HG02885 (cell line): ENCODE measurements around the gene SYCN.
"Not testable (repeated sequence)": the region's sequence is repeated elsewhere in the genome, so short reads cannot be mapped to it uniquely, and the experiment has no call there.

Experiments
- ATAC-seq: cut with Tn5 transposase; IDR thresholded peaks from one replicate; pipeline ENCODE4 v1.9.1; 2021; ENCODE audit warnings: mild to moderate bottlenecking; ENCODE audit not compliant: unreplicated experiment, poor library complexity

Gene SYCN

DNA sequence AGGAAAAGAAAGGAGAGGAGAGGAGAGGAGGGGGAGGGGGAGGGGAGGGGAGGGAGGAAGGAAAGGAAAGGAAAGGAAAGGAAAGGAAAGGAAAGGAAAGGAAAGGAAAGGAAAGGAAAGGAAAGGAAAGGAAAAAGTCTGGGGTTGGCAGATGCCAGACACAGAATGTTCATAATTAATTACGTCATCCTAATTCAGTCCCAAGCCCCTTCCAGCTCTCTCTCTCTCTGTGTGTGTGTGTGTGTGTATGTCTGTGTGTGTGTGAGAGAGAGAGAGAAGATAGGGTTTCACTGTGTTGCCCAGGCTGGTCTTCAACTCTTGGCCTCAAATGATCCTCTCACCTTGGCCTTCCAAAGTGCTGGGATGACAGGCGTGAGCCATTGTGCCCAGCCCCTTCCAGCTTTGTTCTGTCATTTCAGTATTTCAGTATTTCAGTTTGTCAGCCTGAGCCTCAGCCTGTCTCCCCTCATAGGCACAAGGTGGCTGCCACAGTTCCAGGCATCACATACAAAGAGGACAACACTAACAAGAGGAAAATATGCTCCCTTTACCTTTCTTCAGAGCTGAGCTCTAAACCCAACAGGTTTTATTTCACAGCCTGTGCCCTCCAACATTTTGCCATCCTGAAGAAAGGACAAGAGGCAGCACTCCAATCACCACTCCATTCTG lies 26.2 kb upstream of the SYCN start:
- no peak for ATAC-seq

DNA sequence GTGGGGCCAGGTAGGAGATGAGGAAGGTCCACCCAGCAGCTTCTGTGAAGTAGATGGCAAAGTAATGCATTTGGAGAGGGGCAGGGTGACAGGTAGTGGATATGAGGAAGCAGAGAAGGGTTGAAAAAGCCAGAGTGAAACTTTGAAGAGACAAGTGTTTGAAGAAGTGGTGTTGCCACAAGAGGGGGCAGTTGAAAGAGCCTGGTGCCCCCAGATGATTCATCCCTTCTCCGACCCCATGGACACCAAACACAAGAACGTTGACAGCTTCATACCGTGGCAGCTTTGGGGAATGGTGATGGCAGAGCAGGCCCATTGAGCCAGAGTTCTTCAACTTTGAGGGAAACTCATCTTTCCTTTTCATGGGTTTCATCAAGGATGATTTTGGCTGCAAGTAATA lies 20.8 kb upstream of the SYCN start:
- ATAC-seq = no peak

GRCh38 chr19:39223703-39224279 lies 19.7 kb upstream of the SYCN start:
- ATAC-seq = no peak

- ATAC-seq = not testable (repeated sequence)
Measured at GRCh38 chr19:39219108-39219507, 15.0 kb upstream of the SYCN start.

GRCh38 chr19:39218230-39219007 lies 14.4 kb upstream of the SYCN start:
- ATAC-seq = no peak

DNA sequence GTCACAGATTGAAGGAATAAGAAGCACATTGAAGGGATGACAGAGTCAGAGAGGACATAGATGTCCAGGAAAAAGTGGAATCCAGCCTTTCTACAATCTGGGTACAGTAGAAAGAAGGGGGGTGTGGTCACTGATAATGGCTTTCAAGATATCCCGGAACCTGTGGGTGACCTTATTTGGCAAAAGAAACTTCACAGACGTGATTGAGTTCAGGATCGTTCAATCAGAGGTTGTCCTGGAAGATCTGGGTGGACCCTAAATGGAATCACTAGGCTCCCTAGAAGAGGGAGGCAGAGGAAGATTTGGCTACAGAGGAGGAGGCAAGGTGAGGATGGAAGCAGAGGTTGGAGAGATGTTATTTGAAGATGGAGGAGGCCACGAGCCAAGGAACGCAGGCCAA lies 13.0 kb upstream of the SYCN start:
- ATAC-seq = no peak

DNA sequence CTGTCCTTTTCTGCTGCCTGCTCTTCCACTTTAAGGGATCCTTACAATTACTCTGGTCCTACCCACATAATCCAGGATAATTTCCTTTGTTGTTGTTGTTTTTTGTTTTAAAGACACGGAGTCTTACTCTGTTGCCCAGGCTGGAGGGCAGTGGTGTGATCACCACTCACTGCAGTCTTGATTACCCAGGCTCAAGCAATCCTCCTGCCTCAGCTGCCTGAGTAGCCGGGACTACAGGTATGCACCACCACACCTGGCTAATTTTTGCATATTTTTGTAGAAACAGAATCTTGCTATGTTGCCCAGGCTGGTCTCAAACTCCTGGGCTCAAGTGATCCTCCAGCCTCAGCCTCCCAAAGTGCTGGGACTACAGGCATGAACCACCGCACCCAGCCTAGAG lies 11.3 kb upstream of the SYCN start:
- ATAC-seq = not testable (repeated sequence)

- no peak for ATAC-seq
Measured at GRCh38 chr19:39212375-39212742, 8.3 kb upstream of the SYCN start.

DNA sequence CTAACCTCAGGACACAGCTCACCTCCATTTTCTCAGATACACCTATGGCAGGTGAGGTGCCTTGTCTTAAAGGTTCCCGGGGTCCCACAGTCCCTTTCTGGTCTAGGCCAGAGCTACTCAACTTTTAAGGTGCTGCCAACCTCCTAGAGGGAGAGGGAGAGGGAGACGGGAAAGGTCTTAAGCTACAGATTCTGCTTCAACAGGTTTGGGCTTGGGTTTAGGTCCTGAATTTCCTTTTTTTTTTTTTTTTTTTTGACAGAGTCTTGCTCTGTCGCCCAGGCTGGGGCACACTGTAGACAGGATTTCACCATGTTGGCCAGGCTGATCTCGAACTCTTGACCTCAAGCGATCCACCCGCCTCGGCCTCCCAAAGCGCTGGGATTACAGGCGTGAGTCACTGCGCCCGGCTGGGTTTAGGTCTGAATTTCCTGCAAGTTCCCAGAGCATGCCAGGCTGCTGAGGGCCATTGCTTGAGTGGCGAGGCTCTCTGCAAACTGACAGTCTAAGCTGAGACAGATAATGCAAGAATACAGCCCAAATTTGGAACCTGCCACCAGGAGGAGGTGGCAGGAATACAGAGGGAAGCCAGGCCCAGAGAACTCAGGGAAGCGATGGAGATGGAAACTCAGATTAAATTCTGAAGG lies 7.8 kb upstream of the SYCN start:
- no peak for ATAC-seq

DNA sequence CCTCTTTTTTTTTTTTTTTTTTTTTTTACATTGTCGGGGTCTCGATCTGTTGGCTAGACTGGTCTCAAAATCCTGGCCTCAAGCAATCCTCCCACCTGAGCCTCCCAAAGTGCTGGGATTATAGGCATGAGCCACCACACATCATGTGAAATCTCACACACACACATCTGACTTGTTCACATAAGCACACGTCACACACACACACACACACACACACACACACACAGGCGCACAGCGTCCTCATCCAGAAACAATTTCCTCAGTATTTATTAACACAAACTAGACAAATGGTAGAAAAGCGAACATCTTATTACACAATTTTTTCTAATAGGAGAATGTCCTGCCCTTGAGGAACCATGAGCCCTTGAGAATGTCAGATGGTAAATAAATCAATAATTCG lies 5.1 kb upstream of the SYCN start:
- no peak for ATAC-seq

- ATAC-seq = no peak
Measured at GRCh38 chr19:39208175-39208795, 4.2 kb upstream of the SYCN start.

DNA sequence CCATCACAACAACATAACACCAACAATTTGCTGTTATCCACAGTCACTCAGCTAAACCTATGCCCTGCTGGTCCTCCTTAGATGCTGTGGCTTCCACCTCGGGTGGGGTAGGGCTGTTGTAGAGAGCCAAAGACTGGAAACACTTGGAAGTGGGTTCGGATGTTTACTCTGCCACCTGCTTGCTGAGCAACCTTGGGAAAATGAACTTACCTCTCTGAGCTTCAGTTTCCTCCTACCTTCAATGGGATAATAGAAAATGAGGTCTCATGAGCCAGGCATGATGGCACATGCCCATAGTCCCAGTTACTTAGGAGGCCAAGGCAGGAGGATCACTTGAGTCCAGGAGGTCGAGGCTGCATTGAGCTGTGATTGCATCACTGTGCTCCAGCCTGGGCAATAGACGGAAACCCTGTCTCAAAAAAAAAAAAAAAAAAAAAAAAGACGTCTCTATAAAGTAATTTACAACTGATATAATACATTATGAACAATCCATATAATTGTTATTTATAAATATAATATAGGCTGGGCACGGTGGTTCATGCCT lies 3.3 kb upstream of the SYCN start:
- no peak for ATAC-seq

DNA sequence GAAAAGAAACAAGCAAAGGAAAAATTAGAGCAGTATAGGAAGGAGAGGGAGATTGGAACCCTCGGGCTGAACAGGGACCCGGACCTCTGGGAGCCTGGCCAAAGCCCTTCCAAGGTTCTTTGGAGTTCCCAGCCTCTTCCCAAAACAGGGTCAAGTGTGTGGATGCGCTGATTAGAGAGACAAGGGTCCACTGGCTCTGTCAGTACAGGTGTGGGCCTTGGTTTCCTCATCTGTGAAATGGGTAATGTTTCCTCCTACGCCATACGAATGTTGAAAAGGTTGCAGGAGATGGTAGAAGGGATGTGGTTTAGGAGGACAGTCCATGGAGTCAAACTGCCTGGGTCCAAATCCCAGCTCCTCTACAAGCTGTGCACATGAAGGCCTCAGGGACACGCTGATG lies 2.1 kb upstream of the SYCN start:
- no peak for ATAC-seq

DNA sequence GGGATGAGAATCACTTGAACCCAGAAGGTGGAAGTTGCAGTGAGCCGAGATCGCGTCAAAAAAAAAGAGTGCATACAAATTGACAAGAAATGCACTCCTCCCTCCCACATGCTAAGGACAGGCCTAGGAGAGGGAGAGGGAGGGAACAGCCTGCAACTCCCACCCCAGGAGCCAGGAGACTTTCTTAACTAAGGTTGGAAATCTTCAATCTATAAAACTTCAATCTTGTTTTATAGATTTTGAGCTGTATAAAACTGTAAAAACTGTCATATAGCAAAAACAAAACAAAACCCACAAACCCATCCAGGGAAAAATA lies 1.3 kb upstream of the SYCN start:
- no peak for ATAC-seq

DNA sequence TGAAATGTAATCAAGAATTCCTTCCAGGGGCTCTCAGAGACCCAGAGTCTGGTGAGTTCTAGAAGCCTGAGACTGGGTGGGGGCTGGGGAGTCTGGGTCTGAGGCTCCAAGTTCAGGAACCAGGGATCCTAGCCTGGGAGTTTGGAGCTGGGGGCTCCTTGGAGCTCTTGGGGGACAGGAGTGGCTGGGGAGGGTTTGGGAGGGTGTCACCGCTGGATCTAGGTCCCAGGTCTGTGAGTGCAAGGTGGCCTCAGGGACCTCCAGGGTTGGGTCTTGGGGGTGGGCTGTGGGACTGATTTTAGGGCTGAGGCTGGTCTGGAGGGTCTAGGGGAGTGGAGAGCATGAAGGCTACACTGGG lies 1.1 kb downstream of the SYCN start:
- ATAC-seq = no peak

- ATAC-seq = no peak
Measured at GRCh38 chr19:39200803-39201115, 3.3 kb downstream of the SYCN start.

- no peak for ATAC-seq
Measured at GRCh38 chr19:39200066-39200802, 3.8 kb downstream of the SYCN start.

DNA sequence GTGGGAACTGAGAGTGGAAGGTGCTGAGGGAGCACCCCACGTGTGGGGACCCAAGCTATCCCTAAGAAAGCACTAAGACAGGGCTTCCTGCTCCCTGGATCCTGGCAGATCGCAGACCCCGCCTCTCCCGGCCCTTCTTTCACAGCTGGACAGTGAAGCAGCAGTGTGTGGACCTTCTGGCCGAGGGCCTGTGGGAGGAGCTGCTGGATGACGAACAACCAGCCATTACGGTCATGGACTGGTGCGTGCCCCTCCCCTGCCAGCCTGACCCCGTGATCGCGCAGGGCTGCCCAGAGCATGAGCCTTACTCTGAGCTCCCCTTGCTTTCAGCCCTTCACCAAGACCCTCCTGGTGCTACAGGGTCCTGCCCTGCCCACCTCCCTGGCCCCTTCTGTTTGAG lies 5.0 kb downstream of the SYCN start:
- ATAC-seq = no peak

GRCh38 chr19:39197808-39198207 lies 6.3 kb downstream of the SYCN start:
- ATAC-seq = no peak

DNA sequence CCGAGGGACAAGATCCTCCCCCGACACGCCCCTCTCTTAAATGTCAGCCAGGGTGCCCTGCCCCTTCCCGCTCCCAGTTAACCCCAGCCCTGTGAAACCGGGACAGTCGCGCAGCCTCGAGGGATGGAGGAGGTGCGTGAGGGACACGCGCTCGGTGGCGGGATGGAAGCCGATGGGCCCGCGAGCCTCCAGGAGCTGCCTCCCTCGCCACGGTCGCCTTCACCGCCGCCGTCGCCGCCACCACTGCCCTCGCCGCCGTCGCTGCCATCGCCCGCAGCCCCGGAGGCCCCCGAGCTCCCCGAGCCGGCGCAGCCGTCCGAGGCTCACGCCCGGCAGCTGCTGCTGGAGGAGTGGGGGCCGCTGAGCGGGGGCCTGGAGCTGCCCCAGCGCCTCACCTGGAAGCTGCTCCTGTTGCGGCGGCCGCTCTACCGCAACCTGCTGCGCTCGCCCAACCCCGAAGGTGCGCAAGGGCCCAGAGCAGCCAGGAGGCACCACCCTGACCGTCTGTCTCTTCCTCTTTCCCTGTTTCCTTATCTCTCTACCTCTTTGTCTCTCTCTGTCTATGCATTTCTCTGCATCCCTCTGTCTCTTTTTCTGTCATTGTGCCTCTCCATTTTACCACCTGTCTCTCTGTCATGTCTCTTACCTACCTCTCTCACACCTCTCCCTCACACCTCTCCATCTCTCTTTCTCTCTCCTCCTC lies 7.1 kb downstream of the SYCN start, which contains the start of gene NCCRP1:
Gene NCCRP1 (plus strand): TSS at position 105 of the 703 bp plus-strand sequence. CDS start 19 bp downstream, at position 124.
- no peak for ATAC-seq
